Liver (tissue), 3 donors: ENCODE results near the gene GNA15.

Experiments
- CTCF ChIP-seq: fragments of 150-350 bp; IDR thresholded peaks from 2 replicates; pipeline ENCODE4 v1.5.1; 2017; ENCODE audit warnings: improper control_type of control experiment, low read depth, low read length; ENCODE audit not compliant: missing input control
- EGR1 ChIP-seq, 2 donors: IDR thresholded peaks; 2 replicates each; pipeline ENCODE4 v1.6.1; 2016 to 2018; ENCODE audit warnings: antibody characterized with exemption in 2 of 2, low read depth in 2 of 2
- GABPA ChIP-seq, 2 donors: IDR thresholded peaks in 1 of 2; conservative IDR thresholded peaks in 1 of 2; 2 replicates each; pipeline ENCODE4 v1.6.1; 2016; ENCODE audit warnings: antibody characterized with exemption in 2 of 2, mild to moderate bottlenecking in 1 of 2, moderate library complexity in 1 of 2
- SP1 ChIP-seq: IDR thresholded peaks from 2 replicates; pipeline ENCODE4 v1.6.1; 2018; ENCODE audit warnings: antibody characterized with exemption, mild to moderate bottlenecking
- donor health status: healthy.
- donor health status: healthy.

- TF ChIP-seq CTCF (no peak), SP1 (no peak), GABPA (IDR thresholded peaks at IDR 0.05 in 1 of 2, conservative IDR thresholded peaks at IDR 0.05 in 1 of 2) (no peak), EGR1 (IDR thresholded peaks at IDR 0.05; ENCODE audit: low read depth in 2 of 2) (no peak)
Observed at GRCh38 chr19:3116621-3117020, 19.2 kb upstream of the GNA15 start.
